GM12878 (cell line): ENCODE measurements around the gene DNAJC18. TPM values are rescaled to one million over a fixed set of nuclear protein-coding genes. Genes with fewer than 3 reads are reported as not detected.
"Not testable (repeated sequence)": the region's sequence is repeated elsewhere in the genome, so short reads cannot be mapped to it uniquely, and the experiment has no call there.

ENCODE experiments used
- ATAC-seq: fragments of 200-7000 bp; cut with Tn5 transposase; 3 replicates; pipeline ENCODE4 v1.9.1; 2020; ENCODE audit warnings: mild to moderate bottlenecking, moderate library complexity
- BruUV-seq: library from RNA; stranded (reverse); fragments of 400-500 nt; replicated peaks from 2 replicates; lab custom pipeline; 2021; lab: Mats Ljungman, UMichigan
- CTCF ChIA-PET: fragments of 300-600 bp; sonication (Branson Sonifier 250); formaldehyde crosslinking; extraction: SDS; loops from one replicate; lab custom pipeline; 2021; ENCODE audit warnings: inconsistent platforms; lab: Yijun Ruan, JAX
- POLR2A ChIA-PET: fragments of 350-600 bp; formaldehyde crosslinking; extraction: SDS; loops from one replicate; lab custom pipeline; 2021; ENCODE audit warnings: inconsistent platforms; lab: Charles Lee
- RAD21 ChIA-PET: fragments of 300-600 bp; sonication (Branson Sonifier 250); formaldehyde crosslinking; loops from one replicate; lab custom pipeline; 2023; ENCODE audit warnings: antibody characterized with exemption; ENCODE audit not compliant: unreplicated experiment; lab: Charles Lee
- SMC1A ChIA-PET: fragments of 300-600 bp; sonication (Branson Sonifier 250); formaldehyde crosslinking; loops from one replicate; lab custom pipeline; 2023; ENCODE audit not compliant: unreplicated experiment, uncharacterized antibody; lab: Charles Lee
- DNase-seq: peaks from one replicate; pipeline ENCODE4 v3.0.0-alpha.2; 2011; ENCODE audit warnings: low read depth, low spot score
- FAIRE-seq: peaks from 3 replicates; lab custom pipeline; 2011; peaks lifted over from hg19 to GRCh38; lab: Jason Lieb, UNC
- H2AFZ ChIP-seq: 2 replicates; pipeline ENCODE4 v1.6.0; 2011; ENCODE audit warnings: low read depth, low read length, control low read depth; ENCODE audit not compliant: control insufficient read depth
- H3K27ac ChIP-seq: 2 replicates; pipeline ENCODE4 v1.5.1; 2011; ENCODE audit warnings: control low read depth; ENCODE audit not compliant: control insufficient read depth, insufficient read depth
- H3K27me3 ChIP-seq, 2 experiments: replicated peaks in 1 of 2; 2 replicates each; pipeline versions ENCODE4 v1.6.0 to v1.6.1; 2011; ENCODE audit warnings: low read length in 1 of 2; ENCODE audit not compliant: control insufficient read depth in 2 of 2, insufficient read depth in 2 of 2
- H3K36me3 ChIP-seq, 2 experiments: 2 replicates each; pipeline ENCODE4 v1.5.1; 2011; ENCODE audit warnings: low read length in 1 of 2; ENCODE audit not compliant: control insufficient read depth in 2 of 2, insufficient read depth in 2 of 2
- H3K4me1 ChIP-seq: 2 replicates; pipeline ENCODE4 v1.6.1; 2011; ENCODE audit warnings: mild to moderate bottlenecking, low read length, moderate library complexity, mixed read lengths; ENCODE audit not compliant: control insufficient read depth, insufficient read depth
- H3K4me2 ChIP-seq: 2 replicates; pipeline ENCODE4 v1.6.0; 2011; ENCODE audit warnings: control low read depth; ENCODE audit not compliant: control insufficient read depth, insufficient read depth
- H3K4me3 ChIP-seq: fragments of 200-600 bp; sonication (generic); 2 replicates; pipeline ENCODE4 v1.5.1; 2016
- H3K79me2 ChIP-seq: 2 replicates; pipeline ENCODE4 v1.6.0; 2011; ENCODE audit warnings: low read length; ENCODE audit not compliant: control insufficient read depth, insufficient read depth
- H3K9ac ChIP-seq: 2 replicates; pipeline ENCODE4 v1.8.0; 2011; ENCODE audit warnings: low read length, control low read depth, mixed read lengths; ENCODE audit not compliant: control insufficient read depth, insufficient read depth
- H3K9me3 ChIP-seq: replicated peaks from 3 replicates; pipeline ENCODE4 v1.5.1; 2011; ENCODE audit warnings: mild to moderate bottlenecking, low read length; ENCODE audit not compliant: control insufficient read depth, insufficient read depth
- H4K20me1 ChIP-seq: 2 replicates; pipeline ENCODE4 v1.6.0; 2011; ENCODE audit not compliant: control insufficient read depth, insufficient read depth
- EED ChIP-seq: sonication (generic); IDR thresholded peaks from 2 replicates; pipeline ENCODE4 v1.6.1; 2016; ENCODE audit warnings: antibody characterized with exemption, low read depth
- PAX5 ChIP-seq: IDR thresholded peaks from 2 replicates; pipeline ENCODE4 v1.6.1; 2011; ENCODE audit warnings: low read depth, low read length, borderline replicate concordance
- TBL1XR1 ChIP-seq: IDR thresholded peaks from 2 replicates; pipeline ENCODE4 v1.6.1; 2012; ENCODE audit warnings: low read depth, low read length, improper control_type of control experiment
- WGBS: methylation state at CpG from one replicate; pipeline ENCODE4 v1.1.6; 2016; ENCODE audit warnings: low lambda C conversion rate; ENCODE audit not compliant: insufficient replicate concordance, insufficient coverage; ENCODE audit errors: missing lambda C conversion rate; 5-methylcytosine and 5-hydroxymethylcytosine counted together
- in situ Hi-C: fragments of 300-500 bp; cut with MboI; formaldehyde crosslinking; loops from 9 replicates; pipeline ENCODE4 v1.14.3; 2018; ENCODE audit warnings: mixed read lengths
- intact Hi-C: fragments of 100-400 bp; cut with micrococcal nuclease; formaldehyde crosslinking; loops from one replicate; pipeline ENCODE4 v1.14.2; 2022; ENCODE audit not compliant: unreplicated experiment
- polyA plus RNA-seq, 11 experiments: library from polyadenylated mRNA; depleted of rRNA in 4 of 11; unstranded in 6 of 11; stranded (reverse) in 5 of 11; fragments of >200 nt; fragmentation: Nextera tagmentation in 4 of 11; fragmentation: Illumina TruSeq in 1 of 11; extraction: Ambion mirVana in 4 of 11; extraction: Trizol in 1 of 11; gene quantifications; 1 replicate in 1 of 11; 2 replicates in 10 of 11; pipeline versions ENCODE4 v1.2.1 to v1.2.3, GENCODE V29; 2011 to 2016; ENCODE audit warnings: inconsistent platforms in 2 of 11, missing spikeins in 2 of 11, low read depth in 1 of 11
- total RNA-seq, 4 experiments: library from RNA; depleted of rRNA in 3 of 4; stranded (reverse); fragments of >200 nt in 3 of 4; fragmentation: Illumina TruSeq in 1 of 4; extraction: Trizol in 1 of 4; gene quantifications; 2 replicates each; pipeline versions ENCODE4 v1.2.1 to v1.2.3, GENCODE V29; 2013 to 2021

DNAJC18 gene
- total and polyA plus RNA-seq, 10 of the 15 experiments (the other 5 are each of a cell fraction or from before 2014, with no cell fraction given), result 6.4 to 26.7 (median 17.7) TPM

GRCh38 chr5:139443831-139444453 lies 4.6 kb upstream of the DNAJC18 start:
- Histone ChIP-seq H3K9me3 (no peaks in the 10 kb centered on the region; the same call in 1 of the 3 replicates), H3K4me2 (no peak overlapping the region), H3K27me3 (no peaks in the 10 kb centered on the region), H3K27ac (no peak overlapping the region), H3K9ac (no peak overlapping the region), H4K20me1 (no peaks in the 10 kb centered on the region), H3K4me3 (no peak overlapping the region), H3K79me2 (no peaks in the 10 kb centered on the region), H3K36me3 (no peaks in the 10 kb centered on the region), H2AFZ (peak overlapping the region; percentile 18; the same call in 1 of the 2 replicates), H3K4me1 (peaks cover 31% of the 10 kb centered on the region)
- TF ChIP-seq TBL1XR1 (no peak), PAX5 (no peak), EED (0 out of 2 replicates have a peak, but pooled peaks have one; percentile 11)
- FAIRE-seq (no peak), DNase-seq (no peak), ATAC-seq (0 out of 3 replicates have a peak, but pooled peaks have one; percentile 2)
- WGBS, result 54% methylated on average over 4 of the region's 4 CpGs
- CTCF ChIA-PET, result interaction anchor here (3.4 kb wide), 1 partner anchor 15 kb away, joined by 16 read pairs; no protein-coding TSS in a partner anchor
- in situ Hi-C loops (no loop called here), intact Hi-C loops (no loop called here)
- POLR2A ChIA-PET, result interaction anchor here (0.6 to 1.4 kb wide), 4 partner anchors 12 to 119 kb away, joined by 3 to 4 read pairs (median 3); no protein-coding TSS in a partner anchor
- RAD21 ChIA-PET, result interaction anchor here (1.1 to 1.6 kb wide), 4 partner anchors 20 to 70 kb away, joined by 3 to 4 read pairs (median 4); no protein-coding TSS in a partner anchor
- no TSS peak for BruUV-seq
- SMC1A ChIA-PET, result interaction anchor here (1.1 to 7.7 kb wide), 6 partner anchors 8 to 53 kb away, joined by 3 to 86 read pairs (median 8); partner anchors contain the start of genes DNAJC18 and STING1

DNA sequence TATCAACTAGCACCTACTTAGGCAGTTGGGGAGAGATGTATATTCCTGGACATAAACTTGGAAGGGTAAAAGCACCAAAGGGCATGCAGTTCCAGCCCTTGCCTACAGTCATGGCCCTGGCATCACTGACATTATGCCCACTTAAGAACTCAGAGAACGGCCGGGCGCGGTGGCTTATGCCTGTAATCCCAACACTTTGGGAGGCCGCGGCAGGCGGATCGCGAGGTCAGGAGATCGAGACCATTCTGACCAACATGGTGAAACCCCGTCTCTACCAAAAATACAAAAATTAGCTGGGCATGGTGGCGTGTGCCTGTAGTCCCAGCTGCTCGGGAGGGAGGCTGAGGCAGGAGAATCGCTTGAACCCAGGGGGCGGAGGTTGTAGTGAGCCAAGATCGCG lies 1.1 kb upstream of the DNAJC18 start:
- H3K4me2 ChIP-seq, H3K36me3 ChIP-seq, H3K4me3 ChIP-seq, H2AFZ ChIP-seq, in situ Hi-C loops, H3K27me3 ChIP-seq, DNase-seq, H3K9ac ChIP-seq, H3K79me2 ChIP-seq, intact Hi-C loops, H4K20me1 ChIP-seq, H3K9me3 ChIP-seq, ATAC-seq, H3K27ac ChIP-seq, BruUV-seq, FAIRE-seq: not testable (repeated sequence)
- 94% methylated on average over 17 of the region's 17 CpGs for WGBS
- POLR2A ChIA-PET, result interaction anchor here (1.1 to 5.7 kb wide), 4 partner anchors 9 to 191 kb away, joined by 4 to 53 read pairs (median 18); no protein-coding TSS in a partner anchor
- peaks cover 24% of the 10 kb centered on the region for H3K4me1 ChIP-seq
- RAD21 ChIA-PET, result interaction anchor here (4.9 to 5.4 kb wide), 2 partner anchors 19 to 72 kb away, joined by 47 to 59 read pairs; no protein-coding TSS in a partner anchor
- SMC1A ChIA-PET, result interaction anchor here (1.1 to 8.2 kb wide), 4 partner anchors 7 to 72 kb away, joined by 3 to 86 read pairs (median 40); partner anchors contain the start of gene ECSCR
- CTCF ChIA-PET, result interaction anchor here (0.7 to 2.3 kb wide), 5 partner anchors 16 to 57 kb away, joined by 3 to 8 read pairs (median 3); no protein-coding TSS in a partner anchor
